ENCODE measurements around the gene KIZ.

The KIZ gene

DNA sequence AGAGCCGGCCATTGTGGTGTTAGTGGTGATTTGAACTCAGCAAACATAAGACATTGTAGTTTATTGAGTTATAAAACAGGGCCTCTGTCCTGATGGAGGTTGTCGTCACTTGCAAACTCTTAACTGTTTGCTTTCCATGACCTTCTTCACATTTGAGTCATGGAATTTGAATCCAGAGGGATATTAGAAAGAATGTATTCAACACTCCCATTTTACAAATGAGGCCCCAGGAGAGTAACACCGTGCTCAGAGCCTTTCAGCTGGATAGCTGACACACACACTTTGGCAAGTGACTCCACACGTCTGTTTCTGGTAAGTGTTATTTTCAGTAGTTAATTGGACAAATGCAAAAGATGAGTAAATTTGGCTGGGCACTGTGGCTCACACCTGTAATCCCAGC is 104.8 kb downstream of the KIZ start:
- no peak for DNase-seq (ENCODE audit: low spot score)
- no peak for TF ChIP-seq CTCF (IDR thresholded peaks at IDR 0.05; ENCODE audit: borderline replicate concordance, control extremely low read depth, extremely low read depth, insufficient read depth, missing control alignments)
- in situ Hi-C loops (cut with MboI; ENCODE audit: low sequenced_read_pairs, unreplicated experiment): loop anchor here (25.0 kb wide), 1 partner anchor 368 kb away; no protein-coding TSS in a partner anchor

DNA sequence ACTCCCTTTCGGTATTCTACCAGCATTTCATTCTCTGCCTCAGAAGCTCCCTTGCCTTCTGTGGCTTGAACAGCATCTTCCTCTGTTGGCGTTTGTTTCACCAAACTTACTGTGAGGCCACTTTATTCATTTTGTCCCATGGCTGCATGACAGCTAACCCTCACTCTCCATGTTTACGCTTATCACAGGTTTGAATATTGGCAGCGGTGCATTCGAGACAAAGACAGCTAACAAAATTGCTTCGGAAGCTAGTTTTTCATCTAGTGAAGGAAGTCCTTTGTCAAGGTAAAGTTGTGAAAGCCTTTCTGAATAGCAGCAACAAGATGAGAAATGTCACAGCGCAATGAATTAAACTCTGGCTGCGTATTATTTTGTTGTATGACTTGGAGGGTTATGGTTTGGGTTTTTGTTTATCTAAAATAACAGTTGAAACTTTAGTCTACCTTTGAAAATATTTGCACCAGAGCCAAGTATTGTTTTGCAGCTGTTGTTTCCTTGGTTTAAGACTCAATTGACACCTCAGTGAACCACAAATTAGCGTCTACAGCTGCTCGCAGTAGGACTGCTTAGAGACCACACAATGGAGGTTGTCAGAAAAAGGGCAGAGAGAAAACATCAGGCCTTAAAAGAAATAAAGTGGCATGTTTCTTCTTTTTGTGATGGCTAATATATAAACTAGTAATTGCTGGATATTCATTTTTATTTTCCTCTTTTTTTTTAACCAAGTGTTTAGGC is 106.8 kb downstream of the KIZ start:
- in situ Hi-C loops (cut with MboI; ENCODE audit: low sequenced_read_pairs, unreplicated experiment): loop anchor here (25.0 kb wide), 1 partner anchor 370 kb away; no protein-coding TSS in a partner anchor
- DNase-seq (ENCODE audit: low spot score): no peak
- no peak for TF ChIP-seq CTCF (IDR thresholded peaks at IDR 0.05; ENCODE audit: borderline replicate concordance, control extremely low read depth, extremely low read depth, insufficient read depth, missing control alignments)

DNA sequence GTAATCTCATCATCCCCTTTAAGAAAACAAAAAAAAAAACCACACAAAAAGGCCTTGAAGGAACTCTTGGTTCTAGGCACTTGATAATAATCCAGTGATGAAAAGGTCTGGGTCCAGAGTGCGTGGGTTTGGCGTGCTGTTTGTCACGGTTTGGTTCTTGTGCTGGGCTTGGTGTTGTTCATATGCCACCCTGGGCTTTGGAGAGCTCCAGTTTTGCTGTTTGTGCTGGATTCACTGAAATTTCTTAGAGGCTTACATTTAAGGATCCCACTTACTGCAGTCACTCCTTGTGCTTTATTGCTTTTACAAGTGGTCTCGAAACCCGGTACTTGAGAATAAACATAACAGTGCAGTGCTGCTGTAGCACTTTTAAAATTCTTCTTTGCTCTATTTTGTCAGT is 108.4 kb downstream of the KIZ start:
- TF ChIP-seq CTCF (IDR thresholded peaks at IDR 0.05; ENCODE audit: borderline replicate concordance, control extremely low read depth, extremely low read depth, insufficient read depth, missing control alignments): no peak
- in situ Hi-C loops (cut with MboI; ENCODE audit: low sequenced_read_pairs, unreplicated experiment): loop anchor here (25.0 kb wide), 1 partner anchor 372 kb away; no protein-coding TSS in a partner anchor

GRCh38 chr20:21234806-21235483 is 109.1 kb downstream of the KIZ start:
- TF ChIP-seq CTCF (IDR thresholded peaks at IDR 0.05; ENCODE audit: borderline replicate concordance, control extremely low read depth, extremely low read depth, insufficient read depth, missing control alignments): no peak
- in situ Hi-C loops (cut with MboI; ENCODE audit: low sequenced_read_pairs, unreplicated experiment): loop anchor here (5.0 to 25.0 kb wide), 2 partner anchors 267 to 373 kb away; no protein-coding TSS in a partner anchor
- no peak for DNase-seq (ENCODE audit: low spot score)

More for the DNA sequence above, 108.4 kb downstream of the KIZ start:
- no peak for DNase-seq (ENCODE audit: low spot score)

GRCh38 chr20:21235484-21236445 is 109.9 kb downstream of the KIZ start:
- TF ChIP-seq CTCF (IDR thresholded peaks at IDR 0.05; ENCODE audit: borderline replicate concordance, control extremely low read depth, extremely low read depth, insufficient read depth, missing control alignments): peak; percentile 94
- in situ Hi-C loops (cut with MboI; ENCODE audit: low sequenced_read_pairs, unreplicated experiment): loop anchor here (5.0 to 25.0 kb wide), 2 partner anchors 267 to 373 kb away; no protein-coding TSS in a partner anchor
- DNase-seq (ENCODE audit: low spot score): peak; percentile 72

Measured in GM13976 (cell line).